RKO (cell line): ENCODE measurements around the gene PLXNA4.
A peak's percentile ranks its signal among the peaks of the same experiment; 100 is the strongest.
"Not testable (repeated sequence)": the region's sequence is repeated elsewhere in the genome, so short reads cannot be mapped to it uniquely, and the experiment has no call there.

Experiments used
- DNase-seq: peaks from one replicate; pipeline ENCODE4 v3.0.0-alpha.2; 2016; ENCODE audit warnings: low spot score

Gene PLXNA4

DNA sequence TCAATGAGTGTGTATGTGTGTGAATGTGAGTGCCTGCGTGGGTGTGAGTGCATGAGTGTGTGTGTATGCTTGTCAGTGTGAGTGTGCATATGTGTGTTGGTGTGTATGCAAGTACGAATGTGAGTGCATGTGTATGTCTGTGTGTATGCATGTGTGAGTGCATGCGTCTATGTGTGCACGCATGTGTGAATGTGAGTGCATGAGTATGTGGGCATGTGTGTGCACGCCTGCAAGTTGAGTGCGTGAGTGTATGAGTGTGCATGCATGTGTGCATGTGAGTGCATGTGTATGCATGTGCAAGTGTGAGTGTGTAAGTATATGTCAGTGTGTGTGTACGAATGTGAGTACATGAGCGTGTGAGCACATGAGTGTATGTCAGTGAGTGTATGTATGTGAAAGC, 399.6 kb downstream of the PLXNA4 start:
- DNase-seq: no peak

DNA sequence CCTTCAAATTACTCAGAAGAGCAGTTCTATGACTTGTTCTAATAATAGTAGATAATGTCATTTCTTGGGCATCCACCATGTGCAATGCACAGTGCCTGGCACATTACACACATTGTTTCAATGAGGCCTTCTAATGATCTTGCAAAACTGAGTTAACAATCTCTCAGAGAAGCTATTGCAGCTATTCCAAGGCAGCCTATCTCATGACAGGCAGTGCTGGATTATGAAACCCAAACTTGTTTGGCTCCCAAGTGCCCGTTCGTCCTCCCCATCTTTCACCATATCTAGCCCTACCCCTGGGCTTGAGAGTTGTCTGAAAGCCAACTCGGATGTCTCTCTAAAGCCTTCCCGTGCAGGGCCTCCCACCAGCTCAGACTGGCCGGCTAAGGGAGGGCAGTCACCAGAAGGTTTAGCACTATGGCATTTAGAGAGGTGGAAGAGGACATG, 405.1 kb downstream of the PLXNA4 start:
- no peak for DNase-seq

DNA sequence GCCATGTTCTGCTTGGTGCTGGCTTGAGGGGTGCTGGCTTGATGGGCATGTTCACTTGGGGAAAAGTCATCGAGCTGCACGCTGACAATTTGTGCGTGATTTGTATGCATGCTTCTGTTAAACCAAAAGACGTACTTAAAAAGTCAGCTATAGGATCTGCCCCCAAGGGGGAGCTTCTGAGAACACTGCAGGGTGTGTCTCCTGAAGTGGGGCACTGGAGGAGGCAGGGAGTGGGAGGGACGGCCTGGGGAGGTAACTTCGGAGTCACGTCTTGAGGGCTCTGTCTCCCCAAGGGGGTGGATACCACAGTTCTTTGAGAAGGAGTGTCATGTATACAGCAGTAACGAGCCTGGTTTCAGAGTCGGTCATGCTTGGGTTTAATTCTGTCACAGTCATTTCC, 406.5 kb downstream of the PLXNA4 start:
- no peak for DNase-seq

DNA sequence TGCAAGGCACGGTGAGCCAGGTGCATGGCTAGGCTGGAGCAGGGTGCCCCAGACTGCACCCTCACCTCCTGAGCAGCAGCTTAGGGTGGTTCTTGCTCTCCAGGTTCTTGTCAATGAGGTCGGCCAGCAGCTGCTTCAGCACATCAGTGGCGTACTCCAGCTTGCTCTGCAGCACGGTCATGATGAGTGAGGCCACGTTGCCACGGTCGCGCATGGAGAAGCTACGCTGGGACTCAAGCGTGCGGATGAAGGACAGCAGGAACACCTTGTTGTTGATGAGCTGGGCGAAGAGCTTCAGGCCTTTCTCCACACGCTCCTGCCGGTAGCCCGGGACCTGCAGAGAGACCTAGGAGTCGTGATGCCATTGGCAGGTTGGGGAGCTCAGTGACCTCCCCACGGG, 408.0 kb downstream of the PLXNA4 start:
- no peak for DNase-seq

DNA sequence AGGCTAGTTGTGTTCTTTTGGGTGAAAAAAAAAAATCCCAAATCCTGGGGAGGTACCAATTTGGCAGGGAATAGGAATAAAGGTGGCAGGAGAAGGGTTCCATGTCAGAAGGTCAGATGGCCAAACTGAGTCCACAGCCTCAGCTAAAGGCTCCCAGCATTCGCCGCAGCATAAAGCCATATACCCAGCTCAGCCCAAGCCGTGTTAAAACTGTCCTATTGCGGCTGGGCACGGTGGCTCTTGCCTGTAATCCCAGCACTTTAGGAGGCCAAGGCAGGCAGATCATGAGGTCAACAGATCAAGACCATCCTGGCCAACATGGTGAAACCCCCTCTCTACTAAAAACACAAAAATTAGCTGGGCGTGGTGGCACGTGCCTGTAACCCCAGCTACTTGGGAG, 410.6 kb downstream of the PLXNA4 start:
- not testable (repeated sequence) for DNase-seq

DNA sequence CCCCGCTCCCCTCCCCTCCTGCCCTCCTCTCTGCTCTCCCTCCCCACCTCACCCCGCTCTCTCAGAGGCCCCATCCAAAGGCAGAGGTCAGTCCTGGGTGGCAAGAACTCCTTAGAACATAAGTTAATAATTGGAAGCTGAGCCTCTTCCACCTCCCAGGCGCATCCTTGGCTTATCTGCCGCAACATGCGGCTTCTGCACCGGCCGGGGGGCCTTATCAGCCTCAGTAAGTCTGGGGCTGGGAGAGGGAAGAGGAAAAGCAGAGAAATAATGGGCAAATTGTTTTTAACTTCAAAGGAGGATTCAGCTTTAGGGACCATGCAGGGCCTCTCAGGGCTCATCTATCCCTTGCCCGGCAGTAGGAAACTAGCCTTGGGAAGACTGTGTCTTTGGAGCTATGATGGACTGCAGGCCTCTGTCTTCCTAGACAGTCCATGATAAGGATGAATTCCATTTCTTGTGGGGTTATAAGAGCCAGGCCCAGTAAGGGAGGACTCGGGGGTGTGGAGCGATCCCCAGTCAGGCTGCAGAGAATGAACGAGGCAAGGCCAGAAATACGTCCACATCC, 411.6 kb downstream of the PLXNA4 start:
- no peak for DNase-seq

DNA sequence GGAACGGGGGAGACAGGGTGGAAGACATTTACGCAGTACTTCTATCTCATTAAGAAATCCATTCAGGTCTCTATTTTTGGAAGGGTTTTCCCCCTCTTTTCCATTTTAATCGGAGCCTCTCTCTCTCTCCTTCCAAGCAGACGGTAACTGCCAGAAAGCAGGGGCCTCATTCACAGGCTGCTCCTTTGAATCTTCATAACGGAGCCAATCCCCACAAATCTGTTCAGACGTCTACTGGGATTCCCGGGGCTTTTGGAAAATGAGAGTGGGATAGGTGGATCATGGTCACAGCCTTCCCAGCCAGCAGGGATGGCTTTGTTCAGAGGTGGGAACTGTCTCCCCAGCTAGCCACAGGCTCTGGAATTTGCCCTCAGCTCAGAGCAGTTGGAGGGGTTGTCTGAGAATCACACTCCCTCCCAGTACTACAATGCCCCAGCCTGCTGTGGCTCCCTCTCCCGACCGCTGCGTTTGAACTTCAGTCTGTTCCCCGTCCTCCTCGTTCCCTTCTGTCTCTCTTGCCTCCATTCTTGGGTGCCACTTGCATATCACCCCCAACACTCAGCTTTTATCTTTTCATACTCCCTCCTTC, 413.6 kb downstream of the PLXNA4 start:
- DNase-seq: no peak

DNA sequence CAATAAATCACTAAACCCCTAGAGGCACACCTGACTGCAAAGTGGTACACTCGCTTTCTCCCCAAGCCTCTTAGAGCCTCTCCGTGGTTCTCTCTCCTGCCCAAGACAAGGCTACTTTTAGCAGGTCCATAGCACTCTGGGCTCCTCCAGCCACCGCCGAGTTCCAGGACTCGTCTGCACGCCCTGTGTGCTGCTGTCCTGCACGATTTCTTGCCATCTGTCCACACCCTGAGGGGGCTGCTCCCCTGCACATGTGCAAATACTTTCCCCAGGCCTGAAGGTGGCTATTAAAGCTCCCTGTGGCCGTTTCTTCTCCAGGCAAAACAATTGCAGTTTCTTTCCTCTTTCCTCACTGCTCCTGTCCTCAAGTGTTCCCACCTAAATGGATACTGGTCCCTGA, 414.3 kb downstream of the PLXNA4 start:
- no peak for DNase-seq

DNA sequence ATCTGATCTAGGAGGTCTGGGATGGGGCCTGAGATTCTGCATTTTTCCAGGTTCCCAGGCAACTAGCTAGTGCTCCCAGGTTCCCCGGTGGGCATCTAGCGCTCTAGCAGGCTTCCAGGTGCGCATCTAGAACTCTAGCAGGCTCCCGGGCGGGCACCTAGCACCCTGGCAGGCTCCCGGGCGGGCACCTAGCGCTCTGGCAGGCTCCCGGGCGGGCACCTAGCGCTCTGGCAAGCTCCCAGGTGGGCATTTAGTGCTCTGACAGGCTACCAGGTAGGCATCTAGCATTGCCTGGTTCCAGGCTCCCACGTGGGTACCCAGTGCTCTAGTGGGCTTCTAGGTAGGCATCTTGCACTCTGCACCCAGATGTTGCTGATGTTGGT, 414.7 kb downstream of the PLXNA4 start:
- no peak for DNase-seq

DNA sequence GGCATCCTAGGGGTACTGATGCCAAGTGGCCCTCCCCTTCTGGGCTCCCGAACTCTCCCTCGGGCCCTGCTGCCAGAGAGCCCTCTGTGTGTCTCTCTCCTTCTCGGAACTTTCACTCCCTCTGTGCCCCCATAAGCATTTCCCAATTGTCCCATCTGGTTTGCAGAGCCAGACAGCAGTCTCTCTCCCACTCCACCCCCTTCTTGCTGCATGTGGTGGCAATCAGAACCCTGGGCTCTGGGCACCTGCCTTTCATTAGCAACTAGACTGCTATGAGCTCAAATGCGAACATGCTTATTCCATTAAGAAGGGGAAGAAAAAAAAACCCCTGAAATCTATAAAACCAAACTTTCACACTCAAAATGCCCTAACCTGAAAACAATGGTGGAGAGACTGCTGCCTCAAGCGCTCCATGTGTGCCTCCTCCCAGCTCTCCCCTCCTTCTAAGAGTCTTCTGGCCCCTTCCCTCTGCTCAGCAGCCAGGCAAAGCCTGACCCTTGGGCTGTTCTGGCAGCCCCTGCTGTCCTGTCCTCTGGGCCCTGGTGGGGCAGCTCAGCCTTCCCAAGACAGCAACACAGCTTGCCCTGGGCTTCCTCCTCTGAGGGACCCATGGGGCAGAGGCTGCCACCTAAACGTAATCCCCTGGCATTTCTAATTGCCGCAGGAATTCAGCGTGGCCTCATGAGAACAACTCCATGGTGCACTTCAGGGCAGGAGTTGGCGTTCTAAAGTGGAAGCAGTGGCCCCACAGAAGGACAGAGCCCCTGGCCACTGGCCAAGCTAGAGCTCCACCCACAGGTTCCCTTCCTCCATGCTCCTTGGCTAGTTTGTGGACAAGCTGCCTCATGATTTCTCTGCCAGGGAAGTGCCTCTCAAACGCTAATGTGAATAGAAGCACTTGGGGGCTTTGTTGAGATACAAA, 415.4 kb downstream of the PLXNA4 start:
- DNase-seq: no peak

DNA sequence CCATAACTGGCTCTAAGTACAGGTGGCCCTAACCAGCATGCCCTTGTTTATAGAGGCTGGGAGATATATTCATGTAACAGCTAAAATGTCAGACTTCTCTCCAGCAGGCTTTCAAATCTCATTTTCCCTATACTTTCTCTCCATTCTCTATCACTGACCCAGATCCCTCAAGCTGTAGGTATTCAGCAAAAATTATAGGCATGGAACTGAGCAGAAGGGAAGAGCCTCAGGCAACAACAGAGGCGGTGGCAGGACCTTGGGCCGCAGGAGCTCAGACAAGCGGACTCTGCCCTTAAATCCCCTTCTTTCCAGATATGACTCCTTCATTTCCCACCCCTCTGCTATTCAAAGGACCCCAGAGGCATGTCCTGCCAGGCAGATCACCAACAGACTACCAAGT, 417.4 kb downstream of the PLXNA4 start:
- no peak for DNase-seq

DNA sequence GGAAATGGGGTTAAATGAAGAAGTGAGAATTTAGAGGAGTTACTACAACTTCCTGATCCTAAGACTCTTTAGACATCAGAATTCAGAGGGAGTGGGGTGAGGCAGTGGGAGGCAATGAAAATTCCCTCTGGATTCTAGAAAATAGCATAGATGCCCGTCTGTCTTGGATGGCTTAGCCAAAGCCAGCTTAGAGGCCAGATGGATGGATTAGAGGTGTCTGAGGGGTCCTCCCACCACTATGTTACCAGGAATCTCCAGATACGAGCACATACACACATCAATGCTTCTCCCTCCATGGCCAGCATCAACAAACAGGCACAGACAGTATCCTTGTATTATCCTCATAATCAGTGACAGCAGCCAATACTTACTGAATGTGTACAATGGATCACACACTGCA, 418.1 kb downstream of the PLXNA4 start:
- no peak for DNase-seq

DNA sequence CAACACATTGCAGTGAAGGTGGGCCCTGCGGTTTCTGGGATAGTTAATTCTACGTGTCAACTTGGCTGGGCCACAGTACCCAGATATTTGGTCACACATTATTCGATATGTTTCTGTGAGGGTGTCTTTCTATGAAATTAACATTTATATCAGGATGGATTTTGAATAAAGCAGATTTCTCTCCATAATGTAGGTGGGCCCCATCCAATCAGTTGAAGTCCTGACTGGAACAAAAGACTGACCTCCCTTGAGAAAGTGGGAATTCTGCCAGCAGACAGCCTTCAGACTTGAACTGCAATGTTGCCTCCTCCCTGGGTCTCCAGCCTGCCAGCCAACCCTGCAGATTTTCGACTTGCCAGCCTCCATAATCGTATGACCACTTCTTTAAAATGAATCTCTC, 420.6 kb downstream of the PLXNA4 start:
- DNase-seq: no peak

DNA sequence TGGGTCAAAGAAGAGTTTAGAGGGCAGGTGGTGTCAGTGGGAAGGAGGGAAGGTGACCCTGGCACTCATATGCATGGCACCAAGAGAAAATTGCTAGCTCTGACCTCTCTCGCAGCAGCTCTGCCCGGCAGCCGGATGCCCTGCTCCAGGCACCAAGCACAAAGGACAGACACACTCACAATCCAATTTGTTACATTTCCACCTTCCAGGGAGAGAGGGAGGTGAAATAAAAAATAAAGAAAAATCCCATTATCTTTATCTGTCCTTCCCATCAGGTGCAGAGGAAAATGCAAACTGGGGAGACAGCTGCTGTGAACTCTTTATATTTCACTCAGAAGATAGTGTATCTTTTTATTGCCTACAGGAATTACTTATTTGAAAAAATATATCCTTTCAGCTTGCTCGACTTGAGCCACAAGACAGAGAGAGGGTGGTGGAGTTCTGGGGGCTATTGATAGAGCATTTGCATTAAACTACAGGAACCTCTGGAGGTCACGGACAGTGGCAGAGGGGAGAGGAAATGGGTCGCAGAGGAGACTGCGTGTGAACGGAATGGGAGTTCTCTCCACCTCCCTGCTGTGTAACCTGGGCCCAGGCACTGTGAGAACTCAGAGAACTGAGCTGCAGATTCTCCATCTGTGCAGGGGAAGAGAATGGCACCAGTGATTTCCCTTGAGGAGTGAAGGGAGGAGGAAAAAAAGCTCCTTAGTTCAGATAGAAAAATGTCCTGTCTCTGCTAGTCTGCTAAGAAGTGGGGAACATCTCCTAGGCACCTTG, 421.4 kb downstream of the PLXNA4 start:
- no peak for DNase-seq

DNA sequence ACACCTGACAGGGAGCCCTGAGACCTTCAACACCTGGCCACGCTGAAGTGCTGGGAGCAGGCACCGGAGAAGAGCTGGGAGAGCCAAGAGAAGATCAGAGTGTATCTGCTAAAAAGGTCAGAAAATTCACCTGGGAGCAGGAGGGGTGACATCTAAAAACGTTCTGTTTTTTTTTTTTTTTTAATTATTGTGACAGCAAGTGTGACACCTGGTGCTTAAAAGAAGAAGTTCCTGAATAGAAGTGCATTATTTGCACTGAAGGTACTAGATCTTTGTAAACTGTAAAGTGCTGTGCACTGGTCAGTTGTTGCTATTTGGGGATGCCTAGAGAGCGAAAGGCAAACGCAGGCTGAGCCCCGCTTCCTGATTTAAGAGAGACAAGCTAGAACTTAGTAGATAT, 422.0 kb downstream of the PLXNA4 start:
- no peak for DNase-seq

DNA sequence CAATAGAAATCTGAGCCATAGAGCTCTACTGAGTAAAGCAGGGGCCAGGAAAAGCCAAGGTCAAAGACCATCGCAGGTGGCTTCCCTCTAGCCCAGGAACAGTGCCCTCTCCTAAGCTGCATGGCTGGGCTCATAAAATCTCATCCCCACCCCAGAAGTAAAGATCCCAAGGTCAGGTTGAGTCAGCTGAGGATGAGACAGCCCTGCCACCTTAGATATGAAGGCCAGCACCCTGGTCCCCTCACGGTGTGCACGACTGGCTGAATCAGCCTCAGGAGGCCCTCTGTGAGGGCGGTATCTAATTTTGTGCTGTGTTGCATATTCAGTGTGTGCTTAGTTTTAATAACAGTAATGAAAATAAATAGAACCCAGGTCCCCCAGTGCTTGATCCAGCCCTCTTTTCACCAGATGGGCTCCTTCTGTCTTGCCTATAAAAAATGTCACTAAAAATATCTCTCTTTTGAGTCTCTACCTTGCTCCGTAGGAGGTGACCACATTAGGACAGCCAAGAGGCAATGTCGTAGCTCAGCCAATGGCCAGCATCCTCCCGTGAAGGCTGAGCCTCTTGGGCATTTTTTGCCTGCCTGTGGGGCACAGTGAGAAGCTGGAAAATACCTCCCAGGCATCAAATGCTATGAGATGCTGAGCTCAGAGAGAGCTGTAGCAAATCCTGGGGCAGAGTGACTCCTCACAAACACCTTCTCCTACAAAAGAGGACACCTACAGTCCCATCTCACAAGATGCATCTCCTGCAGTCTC, 424.0 kb downstream of the PLXNA4 start:
- DNase-seq: no peak

DNA sequence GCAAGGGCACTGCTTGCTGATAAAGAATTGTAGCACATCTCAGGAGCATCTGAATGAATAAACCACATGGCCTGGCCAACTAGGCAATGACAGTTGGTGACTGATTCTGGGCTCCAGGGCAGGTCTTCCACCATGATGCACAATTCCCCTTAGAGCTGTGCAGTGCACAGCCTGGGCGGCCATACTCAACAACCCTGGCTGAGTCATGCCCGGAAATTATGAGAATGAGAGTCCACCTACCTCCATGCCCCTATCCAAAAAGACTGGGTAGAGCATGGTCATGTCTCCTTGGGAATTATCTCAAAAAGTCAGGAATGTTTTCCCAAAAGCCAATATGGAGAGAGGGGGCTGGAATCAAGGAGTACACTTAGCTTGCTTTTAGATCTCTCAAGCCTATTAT, 425.6 kb downstream of the PLXNA4 start:
- peak; percentile 13 for DNase-seq

DNA sequence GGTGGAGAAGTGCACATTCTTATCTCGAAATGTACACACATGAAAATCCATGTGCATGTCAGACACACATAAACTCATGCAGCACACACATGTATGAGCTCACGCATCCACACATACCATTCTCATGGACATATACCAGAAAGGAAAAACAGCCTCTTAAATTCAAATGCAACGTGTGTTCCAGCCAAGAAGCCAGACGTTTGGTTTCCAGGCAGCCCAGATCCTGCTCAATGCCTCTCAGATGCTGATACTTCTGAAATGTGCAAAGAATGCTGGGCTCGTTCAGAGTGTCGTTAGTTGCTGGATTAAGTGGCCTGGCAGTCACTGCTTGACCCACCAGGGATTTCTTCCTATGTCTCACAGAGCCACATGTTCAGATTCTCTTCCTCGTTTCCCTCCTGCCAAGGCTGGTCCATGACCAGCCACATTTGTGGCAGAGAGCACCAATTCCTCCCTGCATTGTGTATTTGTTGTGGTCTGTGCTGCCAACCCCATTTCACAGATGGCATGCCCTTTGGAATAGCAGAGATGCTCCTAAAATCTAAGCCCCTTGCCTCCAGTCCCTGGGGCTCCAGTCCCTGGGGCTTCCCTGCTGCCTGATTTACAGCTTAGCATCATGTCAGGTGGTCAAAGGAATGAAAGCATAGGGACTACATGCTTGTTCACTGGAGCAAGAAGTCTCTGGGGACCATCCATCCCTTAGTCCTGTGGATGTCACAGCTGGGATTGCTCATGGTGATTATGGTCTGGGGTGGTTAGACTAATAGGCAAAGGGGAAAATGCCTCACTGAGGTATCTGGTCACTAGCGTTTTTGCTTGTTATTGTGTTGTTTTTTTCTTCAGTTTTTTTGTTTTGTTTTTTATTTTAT, 426.6 kb downstream of the PLXNA4 start:
- DNase-seq: no peak

DNA sequence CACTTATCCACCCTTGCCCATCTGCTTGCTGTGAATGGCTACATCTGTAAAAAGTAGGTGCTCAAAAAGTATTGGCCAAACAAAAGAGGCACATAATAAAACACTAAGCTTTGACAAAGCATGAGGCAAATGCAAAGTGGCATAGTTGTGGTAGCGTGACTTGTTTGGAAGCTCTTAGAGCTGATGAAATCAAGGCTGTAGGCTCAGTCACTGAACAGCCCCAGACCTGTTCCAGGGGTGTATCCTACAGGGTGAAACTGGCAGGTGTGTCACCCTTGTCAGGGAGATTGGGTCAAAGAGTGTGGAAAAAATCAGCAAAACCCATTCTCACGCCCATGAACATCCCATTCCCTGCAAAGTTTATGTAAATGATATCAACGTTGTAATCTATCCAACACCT, 427.4 kb downstream of the PLXNA4 start:
- DNase-seq: no peak

DNA sequence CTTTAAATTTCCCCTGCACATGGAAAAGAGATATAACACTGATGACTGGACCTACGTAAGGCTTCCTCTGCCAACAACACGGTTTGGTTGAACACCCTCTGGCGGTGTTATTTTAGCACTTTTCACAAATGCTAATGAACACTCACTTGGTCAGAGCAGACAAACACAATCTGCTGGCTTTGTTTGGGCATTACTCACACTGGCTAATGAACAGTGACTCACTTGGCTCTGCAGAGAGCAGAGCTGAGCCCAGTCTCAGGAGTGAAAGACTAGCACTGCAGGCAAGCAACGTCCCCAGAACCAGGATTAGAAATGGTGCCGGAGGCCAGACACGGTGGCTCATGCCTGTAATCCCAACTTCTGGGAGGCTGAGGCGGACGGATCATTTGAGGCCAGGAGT, 430.8 kb downstream of the PLXNA4 start:
- peak; percentile 69 for DNase-seq

DNA sequence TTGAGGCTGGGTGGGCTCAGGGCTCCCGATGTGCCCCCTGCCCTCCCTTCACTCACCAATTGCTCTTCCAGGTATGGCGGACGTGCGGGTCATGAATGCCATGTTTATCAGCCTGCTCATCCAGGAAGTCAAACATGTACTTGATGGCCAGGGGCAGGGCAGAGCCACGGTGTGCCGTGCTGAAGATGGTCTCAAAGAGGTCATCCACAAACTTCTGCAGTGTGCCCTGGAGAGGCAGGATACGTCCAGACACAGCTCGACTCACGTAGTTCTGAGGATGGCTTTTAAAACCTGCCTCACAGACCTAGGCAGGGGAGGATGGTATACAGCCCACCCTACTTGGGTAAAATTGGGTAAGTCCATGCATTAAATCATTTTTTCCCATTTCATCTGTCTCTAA, 431.2 kb downstream of the PLXNA4 start:
- DNase-seq: no peak
